HepG2 (cell line): Measurements from ENCODE around the gene CHMP1A. TPM values are rescaled to one million over a fixed set of nuclear protein-coding genes. Genes with fewer than 3 reads are reported as not detected.

Experiments used
- EEA1 ChIP-seq: sonication (generic); formaldehyde crosslinking; IDR thresholded peaks from 2 replicates; pipeline ENCODE4 v1.5.1; 2020; ENCODE audit warnings: mild to moderate bottlenecking, missing genetic modification reagents, borderline replicate concordance
- KDM2A ChIP-seq: sonication (generic); formaldehyde crosslinking; IDR thresholded peaks from 2 replicates; pipeline ENCODE4 v1.4.0; 2020; ENCODE audit warnings: low read depth, missing genetic modification reagents, borderline replicate concordance
- SRY ChIP-seq: sonication (generic); formaldehyde crosslinking; IDR thresholded peaks from 2 replicates; pipeline ENCODE4 v1.8.0; 2022; ENCODE audit warnings: mild to moderate bottlenecking, missing genetic modification reagents
- ZNF615 ChIP-seq: sonication (generic); formaldehyde crosslinking; IDR thresholded peaks from 2 replicates; pipeline ENCODE4 v1.5.0; 2020; ENCODE audit warnings: mild to moderate bottlenecking, missing genetic modification reagents, borderline replicate concordance
- ZNF839 ChIP-seq: sonication (generic); formaldehyde crosslinking; IDR thresholded peaks from 2 replicates; pipeline ENCODE4 v1.4.0; 2020; ENCODE audit warnings: missing genetic modification reagents, mild to moderate bottlenecking, borderline replicate concordance
- polyA plus RNA-seq, 8 experiments: library from polyadenylated mRNA; depleted of rRNA in 3 of 8; stranded (reverse) in 7 of 8; unstranded in 1 of 8; fragments of >200 nt; fragmentation: Illumina TruSeq in 4 of 8; extraction: Trizol in 4 of 8; gene quantifications; 2 replicates each; pipeline versions ENCODE4 v1.2.1 to v1.2.3, GENCODE V29; 2011 to 2016; ENCODE audit warnings: low read depth in 4 of 8, missing spikeins in 1 of 8, mixed read lengths in 1 of 8; ENCODE audit not compliant: insufficient read depth in 1 of 8
- total RNA-seq, 5 experiments: library from RNA; depleted of rRNA; stranded (reverse); fragments of >200 nt; fragmentation: Illumina TruSeq; extraction: Trizol; gene quantifications; 2 replicates each; pipeline ENCODE4 v1.2.3, GENCODE V29; 2016; ENCODE audit warnings: low read depth in 1 of 5
- TF ChIP-seq, protein P1 (sequence below), 2 experiments: fragments of 450-650 bp in 1 of 2; sonication (generic) in 1 of 2; formaldehyde crosslinking in 1 of 2; IDR thresholded peaks; 2 replicates each; pipeline versions ENCODE4 v1.6.1 to v1.8.0; 2016 to 2022; ENCODE audit warnings: antibody characterized with exemption in 1 of 2, mild to moderate bottlenecking in 1 of 2, missing genetic modification reagents in 1 of 2

The CHMP1A gene
- total and polyA plus RNA-seq, 2 of the 13 experiments (the other 11 are each of a cell fraction or from before 2014, with no cell fraction given) = 69.4 to 73.3 TPM

GRCh38 chr16:89621136-89621697 lies 36.3 kb downstream of the CHMP1A start (continued):
- TF ChIP-seq, protein P1, sequence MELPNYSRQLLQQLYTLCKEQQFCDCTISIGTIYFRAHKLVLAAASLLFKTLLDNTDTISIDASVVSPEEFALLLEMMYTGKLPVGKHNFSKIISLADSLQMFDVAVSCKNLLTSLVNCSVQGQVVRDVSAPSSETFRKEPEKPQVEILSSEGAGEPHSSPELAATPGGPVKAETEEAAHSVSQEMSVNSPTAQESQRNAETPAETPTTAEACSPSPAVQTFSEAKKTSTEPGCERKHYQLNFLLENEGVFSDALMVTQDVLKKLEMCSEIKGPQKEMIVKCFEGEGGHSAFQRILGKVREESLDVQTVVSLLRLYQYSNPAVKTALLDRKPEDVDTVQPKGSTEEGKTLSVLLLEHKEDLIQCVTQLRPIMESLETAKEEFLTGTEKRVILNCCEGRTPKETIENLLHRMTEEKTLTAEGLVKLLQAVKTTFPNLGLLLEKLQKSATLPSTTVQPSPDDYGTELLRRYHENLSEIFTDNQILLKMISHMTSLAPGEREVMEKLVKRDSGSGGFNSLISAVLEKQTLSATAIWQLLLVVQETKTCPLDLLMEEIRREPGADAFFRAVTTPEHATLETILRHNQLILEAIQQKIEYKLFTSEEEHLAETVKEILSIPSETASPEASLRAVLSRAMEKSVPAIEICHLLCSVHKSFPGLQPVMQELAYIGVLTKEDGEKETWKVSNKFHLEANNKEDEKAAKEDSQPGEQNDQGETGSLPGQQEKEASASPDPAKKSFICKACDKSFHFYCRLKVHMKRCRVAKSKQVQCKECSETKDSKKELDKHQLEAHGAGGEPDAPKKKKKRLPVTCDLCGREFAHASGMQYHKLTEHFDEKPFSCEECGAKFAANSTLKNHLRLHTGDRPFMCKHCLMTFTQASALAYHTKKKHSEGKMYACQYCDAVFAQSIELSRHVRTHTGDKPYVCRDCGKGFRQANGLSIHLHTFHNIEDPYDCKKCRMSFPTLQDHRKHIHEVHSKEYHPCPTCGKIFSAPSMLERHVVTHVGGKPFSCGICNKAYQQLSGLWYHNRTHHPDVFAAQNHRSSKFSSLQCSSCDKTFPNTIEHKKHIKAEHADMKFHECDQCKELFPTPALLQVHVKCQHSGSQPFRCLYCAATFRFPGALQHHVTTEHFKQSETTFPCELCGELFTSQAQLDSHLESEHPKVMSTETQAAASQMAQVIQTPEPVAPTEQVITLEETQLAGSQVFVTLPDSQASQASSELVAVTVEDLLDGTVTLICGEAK (IDR thresholded peaks at IDR 0.05) = no peak
- TF ChIP-seq, protein P1 (CRISPR knock-in tag; IDR thresholded peaks at IDR 0.05) = 0 out of 2 replicates have a peak, but pooled peaks have one; percentile 24
- TF ChIP-seq KDM2A (CRISPR knock-in tag) (no peak), SRY (no peak), EEA1 (CRISPR knock-in tag) (0 out of 2 replicates have a peak, but pooled peaks have one; percentile 18), ZNF839 (CRISPR knock-in tag) (no peak), ZNF615 (CRISPR knock-in tag) (no peak)
